ENCODE results near the gene VPREB3. TPM values are rescaled to one million over a fixed set of nuclear protein-coding genes. Genes with fewer than 3 reads are reported as not detected.

Gene VPREB3, protein sequence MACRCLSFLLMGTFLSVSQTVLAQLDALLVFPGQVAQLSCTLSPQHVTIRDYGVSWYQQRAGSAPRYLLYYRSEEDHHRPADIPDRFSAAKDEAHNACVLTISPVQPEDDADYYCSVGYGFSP
- total RNA-seq = 1 to 10 TPM in 2 of 4 donors, under 1 TPM in 2; 0.79 to 3.2 (median 0.99) TPM
- under 1 TPM; 0.61 to 0.89 (median 0.82) TPM for polyA plus RNA-seq
- long read RNA-seq, donor 1 = 0 reads
- long read RNA-seq, donor 2 = 0 reads

DNA sequence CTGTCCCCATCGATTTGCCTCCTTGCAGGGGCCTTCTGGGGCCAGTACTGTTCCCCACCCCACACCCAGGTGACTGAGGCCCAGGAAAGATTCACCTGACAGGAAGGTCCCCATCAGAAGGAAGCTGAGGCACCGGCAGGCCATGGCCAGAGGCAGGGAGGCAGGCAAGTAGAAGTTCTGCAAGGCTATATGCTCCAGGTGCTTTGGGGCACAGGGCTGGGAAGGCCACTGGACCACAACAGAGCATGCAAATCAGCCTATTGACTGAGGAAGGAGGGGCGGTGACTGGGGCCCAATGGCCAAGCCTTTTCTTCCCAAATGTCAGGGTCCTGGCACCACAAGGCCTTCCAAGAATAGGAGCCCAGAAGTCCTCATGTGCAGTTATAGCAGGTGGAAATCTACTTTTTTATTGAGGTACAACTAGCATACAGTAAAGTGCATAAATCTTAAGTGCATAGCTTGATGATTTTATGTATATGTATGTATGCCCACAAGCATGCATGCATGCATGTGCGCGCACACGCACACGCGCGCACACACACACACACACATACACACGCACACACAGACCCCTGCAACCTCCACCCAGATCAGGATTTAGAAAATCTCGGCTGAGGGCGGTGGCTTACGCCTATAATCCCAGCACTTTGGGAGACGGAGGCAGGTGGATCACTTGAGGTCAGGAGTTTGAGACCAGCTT is at the start of gene VPREB3:
Gene VPREB3 (minus strand): TSS at position 206 of the 700 bp plus-strand sequence. CDS start 62 bp downstream, at position 144.
- Histone ChIP-seq H3K36me3 (ENCODE audit: insufficient read depth in 1 of 2, low read depth in 1 of 2) (no peaks in the 10 kb centered on the region), H3K27me3 (ENCODE audit: insufficient read depth in 3 of 3, low read length in 2 of 3) (no peaks in the 10 kb centered on the region), H3K4me1 (peaks cover 10% of the 10 kb centered on the region), H3K9me3 (no peaks in the 10 kb centered on the region), H3K27ac (no peak within 1 kb of the TSS), H3K4me3 (no peak within 1 kb of the TSS)
- DNase-seq (no peak), ATAC-seq (no peak)
- intact Hi-C loops (cut with DNase I) = no loop called here
- WGBS, 3 donors = 82 to 88% (median 85%) methylated on average over 14 of the region's 14 CpGs
- TF ChIP-seq, protein P1, sequence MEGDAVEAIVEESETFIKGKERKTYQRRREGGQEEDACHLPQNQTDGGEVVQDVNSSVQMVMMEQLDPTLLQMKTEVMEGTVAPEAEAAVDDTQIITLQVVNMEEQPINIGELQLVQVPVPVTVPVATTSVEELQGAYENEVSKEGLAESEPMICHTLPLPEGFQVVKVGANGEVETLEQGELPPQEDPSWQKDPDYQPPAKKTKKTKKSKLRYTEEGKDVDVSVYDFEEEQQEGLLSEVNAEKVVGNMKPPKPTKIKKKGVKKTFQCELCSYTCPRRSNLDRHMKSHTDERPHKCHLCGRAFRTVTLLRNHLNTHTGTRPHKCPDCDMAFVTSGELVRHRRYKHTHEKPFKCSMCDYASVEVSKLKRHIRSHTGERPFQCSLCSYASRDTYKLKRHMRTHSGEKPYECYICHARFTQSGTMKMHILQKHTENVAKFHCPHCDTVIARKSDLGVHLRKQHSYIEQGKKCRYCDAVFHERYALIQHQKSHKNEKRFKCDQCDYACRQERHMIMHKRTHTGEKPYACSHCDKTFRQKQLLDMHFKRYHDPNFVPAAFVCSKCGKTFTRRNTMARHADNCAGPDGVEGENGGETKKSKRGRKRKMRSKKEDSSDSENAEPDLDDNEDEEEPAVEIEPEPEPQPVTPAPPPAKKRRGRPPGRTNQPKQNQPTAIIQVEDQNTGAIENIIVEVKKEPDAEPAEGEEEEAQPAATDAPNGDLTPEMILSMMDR (IDR thresholded peaks at IDR 0.05) = no peak

DNA sequence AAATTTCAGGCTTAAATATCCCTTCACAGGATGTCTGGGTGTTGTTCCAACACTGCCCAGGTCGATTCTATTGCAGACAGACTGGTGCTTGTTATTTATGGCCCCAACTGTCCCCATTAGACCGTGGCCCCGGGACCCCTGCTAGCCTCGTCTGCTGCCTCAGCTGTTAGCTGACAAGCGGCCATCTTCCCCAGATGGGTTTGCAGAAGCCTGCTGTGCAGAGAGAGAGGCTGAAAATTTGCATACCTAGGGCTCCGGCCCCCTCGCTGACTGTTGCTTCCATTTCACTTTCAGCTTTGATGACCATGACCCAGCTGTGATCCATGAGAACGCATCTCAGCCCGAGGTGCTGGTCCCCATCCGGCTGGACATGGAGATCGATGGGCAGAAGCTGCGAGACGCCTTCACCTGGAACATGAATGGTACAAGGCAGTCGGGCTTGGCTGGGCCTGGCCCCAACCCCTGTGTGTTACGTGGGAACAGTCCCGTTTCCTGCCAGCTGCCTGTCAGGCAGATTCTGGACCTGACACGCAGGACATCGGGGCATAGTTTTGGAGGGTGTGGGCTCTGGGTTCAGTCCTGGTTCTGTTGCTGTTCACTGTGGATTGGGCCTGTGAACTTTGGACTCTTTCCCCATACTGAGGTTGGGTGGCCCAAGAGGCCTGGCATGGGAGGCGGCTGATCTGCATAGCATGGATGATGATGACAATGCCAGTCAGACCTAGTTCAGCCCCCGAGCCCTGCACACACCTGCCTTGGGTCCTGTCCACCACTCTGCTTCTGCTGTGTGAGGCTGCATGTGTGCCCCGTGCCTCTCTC is 49.0 kb upstream of the VPREB3 start:
- intact Hi-C loops (cut with DNase I) = no loop called here
- H3K9me3 ChIP-seq = no peaks in the 10 kb centered on the region
- no peak overlapping the region for H3K4me3 ChIP-seq
- peaks cover 11 to 96% of the 10 kb centered on the region in 2 donors for H3K36me3 ChIP-seq (ENCODE audit: insufficient read depth in 1 of 2, low read depth in 1 of 2)
- ATAC-seq (peak in 1 of 4 donors; percentile 28), DNase-seq (no peak)
- TF ChIP-seq, protein P1 (IDR thresholded peaks at IDR 0.05) = no peak
- peaks cover 6% of the 10 kb centered on the region for H3K4me1 ChIP-seq
- H3K27ac ChIP-seq = no peak overlapping the region
- 72 to 81% (median 80%) methylated on average over 20 to 21 of the region's 21 CpGs for WGBS, 3 donors
- H3K27me3 ChIP-seq (ENCODE audit: insufficient read depth in 3 of 3, low read length in 2 of 3) = no peaks in the 10 kb centered on the region

DNA sequence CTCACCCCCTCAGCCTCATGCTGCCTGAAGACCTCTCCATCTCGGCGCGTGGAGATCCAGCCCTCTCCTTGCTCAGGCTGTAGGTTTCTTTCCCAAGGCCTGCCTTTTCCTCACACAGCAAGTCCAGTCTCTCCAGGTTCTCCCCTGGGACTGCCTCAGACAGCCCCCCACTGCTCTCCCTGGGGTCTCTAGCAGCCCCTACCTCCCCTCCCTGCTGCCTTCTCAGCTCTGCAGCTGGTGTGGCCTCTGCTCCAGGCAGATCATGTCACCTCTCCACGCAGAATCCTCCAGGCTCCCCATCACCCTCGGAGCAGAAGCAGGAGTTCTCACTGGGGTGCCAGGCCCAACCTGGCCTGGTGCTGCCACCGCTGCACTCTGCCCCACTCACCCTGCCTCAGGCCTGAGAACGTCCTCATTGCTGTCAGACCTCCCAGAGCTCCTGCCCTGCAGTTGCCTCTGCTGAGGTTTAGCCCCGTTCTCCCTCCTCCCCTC is 47.7 kb upstream of the VPREB3 start:
- no peak for DNase-seq
- intact Hi-C loops (cut with DNase I) = no loop called here

DNA sequence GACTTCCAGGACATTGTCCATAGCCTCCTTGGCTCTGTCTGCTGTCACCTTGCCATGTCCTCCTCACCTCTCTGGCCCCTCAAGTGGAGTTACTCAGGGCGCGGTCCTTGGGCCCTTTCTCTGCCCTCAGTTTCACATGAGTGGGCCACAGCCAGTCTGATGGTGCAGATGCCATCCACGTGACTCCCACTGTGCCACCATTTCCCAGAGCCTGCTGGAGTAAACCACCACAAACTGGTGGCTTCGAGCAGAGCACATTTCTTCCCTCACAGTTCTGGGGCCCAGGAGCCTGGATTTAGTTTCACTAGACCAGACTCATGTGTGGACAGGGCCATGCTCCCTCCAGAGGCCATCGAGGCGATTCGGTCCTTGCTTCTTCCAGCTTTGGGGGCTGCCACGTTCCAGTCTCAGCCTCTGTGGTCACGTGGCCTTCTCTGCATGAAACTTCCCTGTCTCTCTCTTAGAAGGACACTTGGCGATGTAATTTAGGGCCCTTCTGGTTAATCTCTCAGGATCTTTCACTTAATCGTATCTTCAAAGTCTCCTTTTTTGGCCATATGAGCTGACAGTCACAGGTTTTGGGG is 47.1 kb upstream of the VPREB3 start:
- Histone ChIP-seq H3K4me3 (no peak overlapping the region), H3K27me3 (ENCODE audit: insufficient read depth in 3 of 3, low read length in 2 of 3) (no peaks in the 10 kb centered on the region), H3K36me3 (ENCODE audit: insufficient read depth in 1 of 2, low read depth in 1 of 2) (peaks cover 8 to 92% of the 10 kb centered on the region in 2 donors), H3K4me1 (peaks cover 6% of the 10 kb centered on the region), H3K27ac (no peak overlapping the region), H3K9me3 (no peaks in the 10 kb centered on the region)
- whole genome bisulfite sequencing, 3 donors = 87 to 89% (median 87%) methylated on average over 11 of the region's 11 CpGs
- intact Hi-C loops (cut with DNase I) = no loop called here
- no peak for DNase-seq
- TF ChIP-seq, protein P1 (IDR thresholded peaks at IDR 0.05) = no peak
- ATAC-seq = no peak

More for the DNA sequence above, 47.7 kb upstream of the VPREB3 start:
- H3K4me3 ChIP-seq = no peak overlapping the region
- no peaks in the 10 kb centered on the region for H3K9me3 ChIP-seq
- peaks cover 8 to 93% of the 10 kb centered on the region in 2 donors for H3K36me3 ChIP-seq (ENCODE audit: insufficient read depth in 1 of 2, low read depth in 1 of 2)
- H3K4me1 ChIP-seq = peaks cover 6% of the 10 kb centered on the region
- WGBS, 3 donors = 94 to 96% (median 94%) methylated on average over 8 of the region's 8 CpGs
- H3K27me3 ChIP-seq (ENCODE audit: insufficient read depth in 3 of 3, low read length in 2 of 3) = no peaks in the 10 kb centered on the region
- H3K27ac ChIP-seq = no peak overlapping the region
- TF ChIP-seq, protein P1 (IDR thresholded peaks at IDR 0.05) = no peak
- ATAC-seq = no peak

Measured in psoas muscle (tissue), 8 donors.